HG03342 (cell line): ENCODE results near the gene HMGCR.

Experiments used
- ATAC-seq: cut with Tn5 transposase; IDR thresholded peaks from one replicate; pipeline ENCODE4 v1.9.1; 2021; ENCODE audit warnings: mild to moderate bottlenecking, moderate library complexity; ENCODE audit not compliant: unreplicated experiment

HMGCR gene

GRCh38 chr5:75340714-75341478 lies 3.9 kb downstream of the HMGCR start:
- no peak for ATAC-seq

GRCh38 chr5:75341934-75342333 lies 4.9 kb downstream of the HMGCR start:
- no peak for ATAC-seq

- no peak for ATAC-seq
These were observed 5.8 kb downstream of the HMGCR start for GRCh38 chr5:75342836-75343235.

- ATAC-seq, result no peak
These were observed 11.2 kb downstream of the HMGCR start for GRCh38 chr5:75348241-75348640.

GRCh38 chr5:75349663-75350062 lies 12.6 kb downstream of the HMGCR start:
- no peak for ATAC-seq

GRCh38 chr5:75351139-75351926 lies 14.3 kb downstream of the HMGCR start:
- no peak for ATAC-seq

- ATAC-seq, result no peak
These were observed 18.2 kb downstream of the HMGCR start for GRCh38 chr5:75355236-75355635.

- no peak for ATAC-seq
These were observed 19.7 kb downstream of the HMGCR start for GRCh38 chr5:75356719-75357118.

- ATAC-seq, result no peak
These were observed 21.1 kb downstream of the HMGCR start for GRCh38 chr5:75358117-75358516.

GRCh38 chr5:75361310-75361709 lies 24.3 kb downstream of the HMGCR start:
- ATAC-seq, result no peak

- ATAC-seq, result no peak
These were observed 25.5 kb downstream of the HMGCR start for GRCh38 chr5:75362474-75362975.

- no peak for ATAC-seq
These were observed 26.1 kb downstream of the HMGCR start for GRCh38 chr5:75363111-75363510.

GRCh38 chr5:75363726-75364495 lies 26.9 kb downstream of the HMGCR start:
- ATAC-seq, result no peak

- ATAC-seq, result no peak
These were observed 27.7 kb downstream of the HMGCR start for GRCh38 chr5:75364571-75365280.

- ATAC-seq, result no peak
These were observed 28.7 kb downstream of the HMGCR start for GRCh38 chr5:75365740-75366139.

- peak; percentile 76 for ATAC-seq
These were observed 29.8 kb downstream of the HMGCR start for GRCh38 chr5:75366787-75367186.

GRCh38 chr5:75367401-75367800 lies 30.4 kb downstream of the HMGCR start:
- no peak for ATAC-seq

GRCh38 chr5:75368391-75368790 lies 31.4 kb downstream of the HMGCR start:
- no peak for ATAC-seq

- ATAC-seq, result no peak
These were observed 36.8 kb downstream of the HMGCR start for GRCh38 chr5:75373862-75374261.

- no peak for ATAC-seq
These were observed 37.4 kb downstream of the HMGCR start for GRCh38 chr5:75374394-75374814.

GRCh38 chr5:75375414-75375813 lies 38.4 kb downstream of the HMGCR start:
- ATAC-seq, result no peak
